ENCODE results near the gene CHD5.
"Not testable (repeated sequence)": the region's sequence is repeated elsewhere in the genome, so short reads cannot be mapped to it uniquely, and the experiment has no call there.

CHD5 gene

DNA sequence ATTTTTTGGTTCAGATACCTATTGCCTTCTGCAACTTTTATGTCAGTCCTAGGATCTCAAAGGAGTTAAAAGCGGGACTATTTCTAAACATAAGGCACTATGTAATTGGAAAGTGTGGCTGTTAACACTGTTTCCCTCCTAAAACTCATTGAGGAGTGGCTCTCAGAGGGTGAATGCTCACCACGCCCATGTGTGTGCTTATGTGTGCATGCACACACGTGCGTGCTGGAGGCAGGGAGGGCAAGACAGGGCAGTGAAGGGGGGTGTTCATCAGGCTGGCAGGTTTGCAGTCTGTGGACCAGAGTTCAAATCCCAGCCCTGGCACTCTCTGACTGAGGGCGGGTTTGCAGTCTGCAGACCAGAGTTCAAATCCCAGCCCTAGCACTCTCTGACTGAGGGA lies 112.0 kb downstream of the CHD5 start:
- Histone ChIP-seq H2BK15ac (ENCODE audit: low read depth, poor library complexity, severe bottlenecking) (no peak overlapping the region), H3K4me2 (ENCODE audit: low read length, poor library complexity, severe bottlenecking) (no peak overlapping the region), H3K4me1 (ENCODE audit: control insufficient read depth, insufficient read depth, low read depth, low read length) (no peaks in the 10 kb centered on the region), H2AK5ac (ENCODE audit: low read length, severe bottlenecking) (no peak overlapping the region), H3K18ac (ENCODE audit: low read depth in 1 of 2, low read length in 2 of 2) (no peak overlapping the region), H2BK12ac (ENCODE audit: low read length in 2 of 2) (no peak overlapping the region), H3K36me3 (ENCODE audit: control insufficient read depth in 1 of 2, insufficient read depth in 2 of 2, low read depth in 1 of 2, low read length in 2 of 2) (no peaks in the 10 kb centered on the region), H3K9ac (ENCODE audit: low read length) (no peak overlapping the region), H3K23ac (ENCODE audit: low read length in 2 of 2) (no peak overlapping the region), H3K27ac (ENCODE audit: low read length, poor library complexity, severe bottlenecking) (no peak overlapping the region), H3K14ac (ENCODE audit: low read length in 2 of 2) (no peak overlapping the region), H3K4me3 (ENCODE audit: insufficient read depth in 1 of 2, low read depth in 1 of 2, low read length in 2 of 2) (no peak overlapping the region), H2AFZ (ENCODE audit: low read depth, low read length) (no peak overlapping the region), H3K4ac (ENCODE audit: low read depth in 1 of 2, low read length in 2 of 2) (no peak overlapping the region), H2BK5ac (ENCODE audit: low read depth, low read length, poor library complexity, severe bottlenecking) (no peak overlapping the region), H4K91ac (ENCODE audit: low read length) (no peak overlapping the region), H4K8ac (ENCODE audit: low read length) (no peak overlapping the region), H3K79me1 (replicated peaks; ENCODE audit: low read length, poor library complexity, severe bottlenecking) (no peaks in the 10 kb centered on the region), H3K9me3 (ENCODE audit: control insufficient read depth, low read length) (no peaks in the 10 kb centered on the region), H2BK120ac (ENCODE audit: low read depth, low read length) (no peak overlapping the region), H3K27me3 (ENCODE audit: control insufficient read depth in 1 of 2, insufficient read depth in 1 of 2, low read length in 2 of 2) (peaks cover 30 to 39% of the 10 kb centered on the region in 2 experiments)
- WGBS = 80% methylated on average over 5 of the region's 5 CpGs
- DNase-seq = no peak

DNA sequence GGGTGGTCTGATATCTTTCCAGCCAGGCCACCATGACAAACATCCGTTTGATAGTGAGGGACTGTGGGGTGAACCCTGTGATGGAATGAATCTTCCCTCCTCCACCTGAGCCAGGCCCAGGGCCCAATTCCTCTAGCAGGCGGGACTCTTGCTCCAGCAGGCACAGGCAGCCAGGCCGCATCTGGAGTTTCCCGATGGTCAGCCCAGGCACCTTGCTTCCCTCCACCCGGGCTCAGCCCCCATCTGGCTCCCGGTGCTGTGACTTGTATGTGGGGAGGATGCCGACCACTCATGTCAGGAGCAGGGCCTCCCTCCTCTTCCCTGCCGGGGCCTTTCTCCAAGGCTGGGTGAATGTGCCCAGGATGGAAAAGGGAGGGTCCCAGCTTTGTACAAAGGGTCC lies 113.4 kb downstream of the CHD5 start:
- no peak overlapping the region for H2AFZ ChIP-seq (ENCODE audit: low read depth, low read length)
- no peaks in the 10 kb centered on the region for H3K36me3 ChIP-seq (ENCODE audit: control insufficient read depth in 1 of 2, insufficient read depth in 2 of 2, low read depth in 1 of 2, low read length in 2 of 2)
- no peak overlapping the region for H2BK12ac ChIP-seq (ENCODE audit: low read length in 2 of 2)
- H3K4me2 ChIP-seq (ENCODE audit: low read length, poor library complexity, severe bottlenecking) = no peak overlapping the region
- H2BK5ac ChIP-seq (ENCODE audit: low read depth, low read length, poor library complexity, severe bottlenecking) = no peak overlapping the region
- H3K18ac ChIP-seq (ENCODE audit: low read depth in 1 of 2, low read length in 2 of 2) = no peak overlapping the region
- no peak overlapping the region for H4K91ac ChIP-seq (ENCODE audit: low read length)
- no peak overlapping the region for H2BK120ac ChIP-seq (ENCODE audit: low read depth, low read length)
- H4K8ac ChIP-seq (ENCODE audit: low read length) = no peak overlapping the region
- no peaks in the 10 kb centered on the region for H3K4me1 ChIP-seq (ENCODE audit: control insufficient read depth, insufficient read depth, low read depth, low read length)
- peaks cover 33 to 44% of the 10 kb centered on the region in 2 experiments for H3K27me3 ChIP-seq (ENCODE audit: control insufficient read depth in 1 of 2, insufficient read depth in 1 of 2, low read length in 2 of 2)
- H2AK5ac ChIP-seq (ENCODE audit: low read length, severe bottlenecking) = no peak overlapping the region
- no peak overlapping the region for H3K27ac ChIP-seq (ENCODE audit: low read length, poor library complexity, severe bottlenecking)
- H3K9me3 ChIP-seq (ENCODE audit: control insufficient read depth, low read length) = no peaks in the 10 kb centered on the region
- H3K23ac ChIP-seq (ENCODE audit: low read length in 2 of 2) = no peak overlapping the region
- H3K4me3 ChIP-seq (ENCODE audit: insufficient read depth in 1 of 2, low read depth in 1 of 2, low read length in 2 of 2) = peak overlapping the region in 1 of 2 experiments; percentile 12
- no peaks in the 10 kb centered on the region for H3K79me1 ChIP-seq (replicated peaks; ENCODE audit: low read length, poor library complexity, severe bottlenecking)
- 94% methylated on average over 7 of the region's 8 CpGs for WGBS
- no peak overlapping the region for H2BK15ac ChIP-seq (ENCODE audit: low read depth, poor library complexity, severe bottlenecking)
- no peak overlapping the region for H3K4ac ChIP-seq (ENCODE audit: low read depth in 1 of 2, low read length in 2 of 2)
- no peak overlapping the region for H3K14ac ChIP-seq (ENCODE audit: low read length in 2 of 2)
- H3K9ac ChIP-seq (ENCODE audit: low read length) = no peak overlapping the region
- DNase-seq = no peak

DNA sequence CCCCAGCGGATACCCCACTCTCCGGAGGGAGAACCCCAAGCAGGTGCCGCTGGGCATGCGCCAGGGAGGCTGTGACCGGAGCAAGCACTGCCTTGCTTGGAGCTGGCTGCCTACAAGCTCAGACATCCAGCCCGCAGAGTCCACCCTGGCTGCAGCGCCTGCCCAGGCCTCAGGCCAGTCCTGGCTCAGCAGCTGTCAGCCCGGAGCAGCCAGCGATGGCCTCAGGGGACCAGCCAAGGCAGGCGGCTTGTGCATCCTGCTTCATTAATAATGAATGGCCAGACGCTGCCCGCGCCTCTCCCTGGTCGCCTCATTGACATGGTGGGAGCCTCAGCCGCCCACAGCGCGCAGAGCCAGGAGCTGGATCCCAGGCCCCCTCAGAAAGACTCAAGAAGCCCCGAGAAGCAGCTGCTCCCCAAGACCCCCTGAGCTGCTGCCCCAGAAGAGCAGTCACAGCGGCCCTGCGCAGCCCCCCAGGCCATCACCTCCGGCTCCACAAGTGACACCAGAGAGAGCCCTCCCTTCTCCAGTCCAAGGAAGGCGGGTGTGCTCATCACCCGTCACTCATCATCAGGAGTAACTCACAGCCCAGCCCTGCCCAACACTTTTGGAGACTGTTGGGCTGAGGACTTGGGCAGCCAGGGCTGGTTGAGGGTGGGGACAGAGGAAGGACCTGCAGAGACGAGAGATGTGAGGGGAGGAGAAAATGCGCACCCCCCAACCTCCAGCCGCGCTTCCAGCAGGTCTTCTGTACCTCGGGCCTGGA lies 114.8 kb downstream of the CHD5 start:
- DNase-seq = no peak
- Histone ChIP-seq H3K4me1 (ENCODE audit: control insufficient read depth, insufficient read depth, low read depth, low read length) (no peaks in the 10 kb centered on the region), H3K79me1 (replicated peaks; ENCODE audit: low read length, poor library complexity, severe bottlenecking) (no peaks in the 10 kb centered on the region), H3K27me3 (ENCODE audit: control insufficient read depth in 1 of 2, insufficient read depth in 1 of 2, low read length in 2 of 2) (peaks cover 34 to 39% of the 10 kb centered on the region in 2 experiments), H3K14ac (ENCODE audit: low read length in 2 of 2) (no peak overlapping the region), H3K9ac (ENCODE audit: low read length) (no peak overlapping the region), H3K4ac (ENCODE audit: low read depth in 1 of 2, low read length in 2 of 2) (no peak overlapping the region), H4K91ac (ENCODE audit: low read length) (no peak overlapping the region), H2AFZ (ENCODE audit: low read depth, low read length) (no peak overlapping the region), H2BK5ac (ENCODE audit: low read depth, low read length, poor library complexity, severe bottlenecking) (no peak overlapping the region), H3K23ac (ENCODE audit: low read length in 2 of 2) (no peak overlapping the region), H2BK120ac (ENCODE audit: low read depth, low read length) (no peak overlapping the region), H2BK15ac (ENCODE audit: low read depth, poor library complexity, severe bottlenecking) (no peak overlapping the region), H2BK12ac (ENCODE audit: low read length in 2 of 2) (no peak overlapping the region), H3K4me3 (ENCODE audit: insufficient read depth in 1 of 2, low read depth in 1 of 2, low read length in 2 of 2) (no peak overlapping the region), H3K36me3 (ENCODE audit: control insufficient read depth in 1 of 2, insufficient read depth in 2 of 2, low read depth in 1 of 2, low read length in 2 of 2) (no peaks in the 10 kb centered on the region), H3K27ac (ENCODE audit: low read length, poor library complexity, severe bottlenecking) (no peak overlapping the region), H3K4me2 (ENCODE audit: low read length, poor library complexity, severe bottlenecking) (no peak overlapping the region), H2AK5ac (ENCODE audit: low read length, severe bottlenecking) (no peak overlapping the region), H3K9me3 (ENCODE audit: control insufficient read depth, low read length) (no peaks in the 10 kb centered on the region), H4K8ac (ENCODE audit: low read length) (no peak overlapping the region), H3K18ac (ENCODE audit: low read depth in 1 of 2, low read length in 2 of 2) (no peak overlapping the region)
- 86% methylated on average over 25 of the region's 28 CpGs for WGBS

DNA sequence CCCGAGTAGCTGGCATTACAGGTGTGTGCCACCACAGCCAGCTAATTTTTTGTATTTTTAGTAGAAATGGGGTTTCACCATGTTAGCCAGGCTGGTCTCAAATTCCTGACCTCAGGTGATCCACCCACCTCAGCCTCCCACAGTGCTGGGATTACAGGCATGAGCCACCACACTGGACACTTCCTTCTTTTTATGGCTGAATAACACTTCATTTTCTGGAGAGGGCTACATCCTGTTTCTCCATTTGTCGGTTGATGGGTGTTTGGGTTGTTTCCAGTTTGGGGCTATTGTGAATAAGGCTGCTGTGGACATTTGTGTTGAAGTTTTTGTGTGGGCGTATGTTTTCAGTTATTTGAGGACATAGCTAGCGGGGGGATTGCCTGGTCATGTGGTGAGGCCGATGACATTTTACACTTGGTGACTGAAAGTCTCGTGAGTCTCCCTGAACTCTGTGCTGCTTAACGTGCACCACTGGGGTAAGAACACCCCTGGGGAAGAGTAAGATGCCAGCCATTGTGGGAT lies 116.5 kb downstream of the CHD5 start:
- not testable (repeated sequence) for H3K14ac ChIP-seq (ENCODE audit: low read length in 2 of 2); H4K91ac ChIP-seq (ENCODE audit: low read length)
- 90% methylated on average over 6 of the region's 7 CpGs for WGBS

More for the DNA sequence above, 116.5 kb downstream of the CHD5 start:
- DNase-seq; H3K18ac ChIP-seq (ENCODE audit: low read depth in 1 of 2, low read length in 2 of 2); H3K23ac ChIP-seq (ENCODE audit: low read length in 2 of 2); H3K9me3 ChIP-seq (ENCODE audit: control insufficient read depth, low read length); H3K36me3 ChIP-seq (ENCODE audit: control insufficient read depth in 1 of 2, insufficient read depth in 2 of 2, low read depth in 1 of 2, low read length in 2 of 2); H2BK120ac ChIP-seq (ENCODE audit: low read depth, low read length); H2BK12ac ChIP-seq (ENCODE audit: low read length in 2 of 2); H2AFZ ChIP-seq (ENCODE audit: low read depth, low read length); H3K4ac ChIP-seq (ENCODE audit: low read depth in 1 of 2, low read length in 2 of 2); H3K4me2 ChIP-seq (ENCODE audit: low read length, poor library complexity, severe bottlenecking); H2BK15ac ChIP-seq (ENCODE audit: low read depth, poor library complexity, severe bottlenecking); H4K8ac ChIP-seq (ENCODE audit: low read length); H3K4me1 ChIP-seq (ENCODE audit: control insufficient read depth, insufficient read depth, low read depth, low read length); H3K4me3 ChIP-seq (ENCODE audit: insufficient read depth in 1 of 2, low read depth in 1 of 2, low read length in 2 of 2); H2BK5ac ChIP-seq (ENCODE audit: low read depth, low read length, poor library complexity, severe bottlenecking); H3K79me1 ChIP-seq (replicated peaks; ENCODE audit: low read length, poor library complexity, severe bottlenecking); H3K27ac ChIP-seq (ENCODE audit: low read length, poor library complexity, severe bottlenecking); H2AK5ac ChIP-seq (ENCODE audit: low read length, severe bottlenecking); H3K9ac ChIP-seq (ENCODE audit: low read length): not testable (repeated sequence)
- H3K27me3 ChIP-seq (ENCODE audit: control insufficient read depth in 1 of 2, insufficient read depth in 1 of 2, low read length in 2 of 2) = peaks cover 40 to 43% of the 10 kb centered on the region in 2 experiments
